Measurements from ENCODE around the gene TNK2. TPM values are rescaled to one million over a fixed set of nuclear protein-coding genes. Genes with fewer than 3 reads are reported as not detected.

Gene TNK2
- total RNA-seq, 1 experiment from 2014 or later, result 72.3 TPM

GRCh38 chr3:195893516-195893915, 14.8 kb downstream of the TNK2 start:
- no TSS peak for BruUV-seq (replicated peaks)
- no peaks in the 10 kb centered on the region for H3K27me3 ChIP-seq (ENCODE audit: control insufficient read depth, insufficient read depth, low read length)
- ChIA-PET POLR2A (interaction anchor here (0.6 to 0.8 kb wide), 2 partner anchors 20 to 48 kb away, joined by 3 read pairs; no protein-coding TSS in a partner anchor), CTCF (interaction anchor here (1.1 to 2.3 kb wide), 6 partner anchors 18 to 44 kb away, joined by 3 to 15 read pairs (median 12); no protein-coding TSS in a partner anchor)
- no peak overlapping the region for H3K4me3 ChIP-seq (ENCODE audit: low read depth in 2 of 2, low read length in 2 of 2)
- no peak for DNase-seq (ENCODE audit: low read depth, low spot score)
- intact Hi-C loops (cut with micrococcal nuclease; ENCODE audit: unreplicated experiment), result no loop called here
- no peak for ATAC-seq
- H3K4me1 ChIP-seq (ENCODE audit: control insufficient read depth, insufficient read depth, low read length), result peaks cover 35% of the 10 kb centered on the region
- TF ChIP-seq CTCF (IDR thresholded peaks at IDR 0.05) (no peak), POLR2AphosphoS5 (IDR thresholded peaks at IDR 0.05; ENCODE audit: low read depth, low read length) (no peak), SIN3A (IDR thresholded peaks at IDR 0.05; ENCODE audit: borderline replicate concordance, insufficient read depth, low read depth, low read length) (no peak), TCF7L2 (IDR thresholded peaks at IDR 0.05; ENCODE audit: low read depth, low read length) (no peak)
- TF ChIP-seq, protein P1, sequence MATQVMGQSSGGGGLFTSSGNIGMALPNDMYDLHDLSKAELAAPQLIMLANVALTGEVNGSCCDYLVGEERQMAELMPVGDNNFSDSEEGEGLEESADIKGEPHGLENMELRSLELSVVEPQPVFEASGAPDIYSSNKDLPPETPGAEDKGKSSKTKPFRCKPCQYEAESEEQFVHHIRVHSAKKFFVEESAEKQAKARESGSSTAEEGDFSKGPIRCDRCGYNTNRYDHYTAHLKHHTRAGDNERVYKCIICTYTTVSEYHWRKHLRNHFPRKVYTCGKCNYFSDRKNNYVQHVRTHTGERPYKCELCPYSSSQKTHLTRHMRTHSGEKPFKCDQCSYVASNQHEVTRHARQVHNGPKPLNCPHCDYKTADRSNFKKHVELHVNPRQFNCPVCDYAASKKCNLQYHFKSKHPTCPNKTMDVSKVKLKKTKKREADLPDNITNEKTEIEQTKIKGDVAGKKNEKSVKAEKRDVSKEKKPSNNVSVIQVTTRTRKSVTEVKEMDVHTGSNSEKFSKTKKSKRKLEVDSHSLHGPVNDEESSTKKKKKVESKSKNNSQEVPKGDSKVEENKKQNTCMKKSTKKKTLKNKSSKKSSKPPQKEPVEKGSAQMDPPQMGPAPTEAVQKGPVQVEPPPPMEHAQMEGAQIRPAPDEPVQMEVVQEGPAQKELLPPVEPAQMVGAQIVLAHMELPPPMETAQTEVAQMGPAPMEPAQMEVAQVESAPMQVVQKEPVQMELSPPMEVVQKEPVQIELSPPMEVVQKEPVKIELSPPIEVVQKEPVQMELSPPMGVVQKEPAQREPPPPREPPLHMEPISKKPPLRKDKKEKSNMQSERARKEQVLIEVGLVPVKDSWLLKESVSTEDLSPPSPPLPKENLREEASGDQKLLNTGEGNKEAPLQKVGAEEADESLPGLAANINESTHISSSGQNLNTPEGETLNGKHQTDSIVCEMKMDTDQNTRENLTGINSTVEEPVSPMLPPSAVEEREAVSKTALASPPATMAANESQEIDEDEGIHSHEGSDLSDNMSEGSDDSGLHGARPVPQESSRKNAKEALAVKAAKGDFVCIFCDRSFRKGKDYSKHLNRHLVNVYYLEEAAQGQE (IDR thresholded peaks at IDR 0.05; ENCODE audit: insufficient read depth in 1 of 2, low read depth in 2 of 2, low read length in 1 of 2), result no peak
- peak overlapping the region; percentile 80; the same call in 1 of the 2 replicates for H3K27ac ChIP-seq (ENCODE audit: low read length)
- no peaks in the 10 kb centered on the region for H3K9me3 ChIP-seq (ENCODE audit: control insufficient read depth, insufficient read depth, low read depth, low read length)
- no peaks in the 10 kb centered on the region for H3K36me3 ChIP-seq (ENCODE audit: control insufficient read depth, insufficient read depth, low read length)
- in situ Hi-C loops (cut with HindIII; ENCODE audit: low pct_unique_long_range_greater_than_20kb, low sequenced_read_pairs), result no loop called here

- no TSS peak for BruUV-seq (replicated peaks)
- Histone ChIP-seq H3K4me1 (ENCODE audit: control insufficient read depth, insufficient read depth, low read length) (peaks cover 31% of the 10 kb centered on the region), H3K27ac (ENCODE audit: low read length) (no peak overlapping the region; the same call in 1 of the 2 replicates), H3K27me3 (ENCODE audit: control insufficient read depth, insufficient read depth, low read length) (no peaks in the 10 kb centered on the region), H3K36me3 (ENCODE audit: control insufficient read depth, insufficient read depth, low read length) (no peaks in the 10 kb centered on the region), H3K4me3 (ENCODE audit: low read depth in 2 of 2, low read length in 2 of 2) (no peak overlapping the region), H3K9me3 (ENCODE audit: control insufficient read depth, insufficient read depth, low read depth, low read length) (no peaks in the 10 kb centered on the region)
- no peak for ATAC-seq
- no peak for TF ChIP-seq CTCF (IDR thresholded peaks at IDR 0.05)
- TF ChIP-seq TCF7L2 (IDR thresholded peaks at IDR 0.05; ENCODE audit: low read depth, low read length), result no peak
- TF ChIP-seq SIN3A (IDR thresholded peaks at IDR 0.05; ENCODE audit: borderline replicate concordance, insufficient read depth, low read depth, low read length), result no peak
- TF ChIP-seq, protein P1 (IDR thresholded peaks at IDR 0.05; ENCODE audit: insufficient read depth in 1 of 2, low read depth in 2 of 2, low read length in 1 of 2), result no peak
- TF ChIP-seq POLR2AphosphoS5 (IDR thresholded peaks at IDR 0.05; ENCODE audit: low read depth, low read length), result no peak
- no peak for DNase-seq (ENCODE audit: low read depth, low spot score)
- ChIA-PET POLR2A (no interaction called here), CTCF (interaction anchor here (1.1 to 1.9 kb wide), 2 partner anchors 34 to 44 kb away, joined by 3 to 14 read pairs; no protein-coding TSS in a partner anchor)
- in situ Hi-C loops (cut with HindIII; ENCODE audit: low pct_unique_long_range_greater_than_20kb, low sequenced_read_pairs), result no loop called here
- intact Hi-C loops (cut with micrococcal nuclease; ENCODE audit: unreplicated experiment), result no loop called here
Measured at GRCh38 chr3:195893044-195893395, 15.3 kb downstream of the TNK2 start.

Measured in Panc1 (cell line).